GM21381 (cell line): ENCODE results near the gene MRPL10.

Experiments
- ATAC-seq: cut with Tn5 transposase; IDR thresholded peaks from one replicate; pipeline ENCODE4 v1.9.1; 2021; ENCODE audit warnings: mild to moderate bottlenecking, moderate library complexity; ENCODE audit not compliant: unreplicated experiment

MRPL10 gene

GRCh38 chr17:47831003-47831933 lies at the start of gene MRPL10, which contains the start of gene LRRC46:
Gene MRPL10, minus strand, starts transcription at chr17:47831541. Its CDS starts 30 bp downstream, at chr17:47831511.
Gene LRRC46, plus strand, starts transcription at chr17:47831670. Its CDS starts 320 bp downstream, at chr17:47831990.
- ATAC-seq, result peak; percentile 91

DNA sequence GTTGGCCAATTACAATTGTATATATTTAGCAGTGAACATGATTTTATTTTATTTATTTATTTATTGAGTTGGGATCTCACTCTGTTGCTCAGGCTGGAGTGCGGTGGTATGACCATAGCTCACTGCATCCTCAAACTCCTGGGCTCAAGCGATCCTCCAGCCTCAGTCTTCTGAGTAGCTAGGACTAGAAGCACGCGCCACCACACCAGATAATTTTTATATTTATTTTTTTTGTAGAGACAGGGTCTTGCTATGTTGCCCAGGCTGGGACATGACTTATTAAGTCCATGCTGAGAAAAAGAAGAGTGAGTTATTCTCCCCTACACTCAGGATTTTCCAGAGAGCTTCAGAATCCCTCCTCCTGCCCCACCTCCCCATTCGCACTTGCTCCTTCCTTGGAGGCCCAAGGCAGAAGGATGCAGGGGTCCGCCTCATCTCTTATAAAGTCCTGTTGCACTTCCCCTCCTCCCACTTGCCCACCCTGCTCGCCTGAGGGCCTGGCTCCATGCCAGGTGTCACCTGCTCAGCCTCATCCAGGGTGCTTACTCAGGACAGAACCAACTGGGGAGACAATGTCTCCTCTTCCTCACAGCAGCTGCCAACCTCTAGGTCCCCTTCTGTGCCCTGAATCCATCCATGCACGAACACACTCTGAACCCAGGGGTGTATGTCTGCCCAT lies 48.6 kb upstream of the MRPL10 start:
- ATAC-seq, result no peak

DNA sequence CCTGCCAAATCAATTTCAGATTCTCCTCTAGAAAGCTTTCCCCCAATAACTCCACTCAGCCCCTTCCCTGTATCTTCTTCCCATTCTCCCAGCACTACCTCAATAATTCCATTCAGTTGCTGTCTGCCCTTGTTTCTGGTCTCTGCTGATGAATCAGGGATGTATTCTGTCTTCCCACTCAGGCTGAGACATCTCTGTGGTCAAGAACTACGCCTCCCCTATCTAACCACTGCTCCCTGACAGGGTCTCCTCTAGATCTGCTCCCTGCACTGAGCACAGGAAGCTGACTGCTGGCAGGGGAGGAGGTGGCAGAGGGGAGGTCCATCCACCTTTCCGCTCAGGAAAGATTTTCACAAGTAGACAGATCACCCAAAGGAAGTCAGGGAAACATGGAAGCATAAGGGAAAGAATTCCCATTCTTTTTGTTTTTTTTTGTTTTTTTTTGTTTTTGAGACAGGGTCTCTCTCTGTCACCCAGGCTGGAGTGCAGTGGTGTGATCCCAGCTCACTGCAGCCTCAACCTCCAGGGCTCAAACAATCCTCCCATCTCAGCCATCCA lies 47.8 kb upstream of the MRPL10 start:
- ATAC-seq, result no peak

DNA sequence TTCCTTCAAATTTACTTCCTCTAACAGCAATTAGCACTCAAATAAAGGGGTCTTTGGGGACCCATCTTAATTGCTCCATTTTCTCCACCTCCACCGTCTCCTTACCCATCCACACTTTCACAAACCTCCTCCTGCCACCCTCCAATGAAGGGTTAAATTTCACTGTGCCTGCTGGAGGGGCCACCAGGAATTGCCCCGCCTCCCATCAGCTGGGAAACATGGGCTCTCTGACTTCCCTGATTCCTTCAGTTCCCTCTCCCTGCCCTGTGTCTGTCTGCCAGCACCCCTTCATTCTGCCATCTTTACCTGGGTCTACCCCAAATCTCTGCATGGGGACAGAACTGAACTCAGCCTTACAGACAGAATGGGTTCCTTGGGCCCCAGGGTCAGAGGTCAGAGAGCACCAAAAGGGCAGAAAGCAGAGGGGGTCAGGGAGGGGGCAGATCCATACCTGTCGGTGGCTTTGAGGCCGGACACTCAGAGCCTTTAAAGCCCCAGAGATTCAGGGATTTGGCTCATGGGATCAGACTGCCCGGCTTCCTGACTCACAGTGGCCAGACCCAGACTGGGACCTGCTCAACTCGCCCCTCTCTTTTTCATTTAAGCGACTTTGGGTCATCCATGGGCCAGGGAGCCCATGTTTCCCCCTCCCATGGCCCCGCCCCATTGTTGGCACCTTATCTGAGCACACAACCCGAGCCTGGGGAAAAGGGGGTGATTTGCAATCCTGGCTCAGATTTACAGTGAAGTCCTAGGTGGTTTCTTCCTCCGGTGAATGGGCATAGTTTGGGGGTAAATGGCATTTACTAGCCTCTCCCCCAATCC lies 47.1 kb upstream of the MRPL10 start:
- ATAC-seq, result no peak

DNA sequence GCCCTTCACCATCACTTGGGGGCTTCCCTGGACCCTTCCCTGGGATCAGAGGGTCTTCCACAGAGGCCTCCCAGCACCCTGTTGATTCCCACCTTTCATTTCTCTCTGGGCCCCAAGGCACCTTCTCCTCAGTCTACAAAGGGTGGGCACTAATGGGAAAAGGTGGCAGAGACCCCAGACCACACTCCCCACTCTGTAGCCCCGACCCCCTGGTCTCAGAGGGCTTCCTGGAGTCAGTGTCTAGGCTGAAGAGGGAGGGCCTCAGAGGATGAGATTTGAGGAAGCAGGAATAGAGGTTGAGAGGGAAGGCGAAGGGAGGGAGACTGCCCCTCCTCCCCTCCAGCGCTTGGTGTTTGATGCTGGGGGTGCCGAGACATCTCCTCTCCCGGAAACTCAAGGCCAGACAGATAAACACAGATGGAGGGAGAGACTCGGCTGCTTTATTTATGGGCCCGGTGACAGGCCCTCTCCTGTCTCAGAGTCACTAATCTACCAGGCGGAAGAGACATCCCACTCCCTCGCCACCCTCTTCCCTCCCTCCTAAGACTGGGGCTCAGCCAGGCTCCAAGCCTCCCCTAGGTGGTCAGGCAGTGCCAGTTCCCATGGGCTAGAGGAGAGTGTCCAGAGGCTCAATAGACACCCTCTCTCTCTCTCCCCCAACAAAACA lies 46.2 kb upstream of the MRPL10 start:
- no peak for ATAC-seq

GRCh38 chr17:47875011-47875985 lies 44.0 kb upstream of the MRPL10 start:
- no peak for ATAC-seq

- ATAC-seq, result no peak
Observed at GRCh38 chr17:47873200-47874090, 42.1 kb upstream of the MRPL10 start.

DNA sequence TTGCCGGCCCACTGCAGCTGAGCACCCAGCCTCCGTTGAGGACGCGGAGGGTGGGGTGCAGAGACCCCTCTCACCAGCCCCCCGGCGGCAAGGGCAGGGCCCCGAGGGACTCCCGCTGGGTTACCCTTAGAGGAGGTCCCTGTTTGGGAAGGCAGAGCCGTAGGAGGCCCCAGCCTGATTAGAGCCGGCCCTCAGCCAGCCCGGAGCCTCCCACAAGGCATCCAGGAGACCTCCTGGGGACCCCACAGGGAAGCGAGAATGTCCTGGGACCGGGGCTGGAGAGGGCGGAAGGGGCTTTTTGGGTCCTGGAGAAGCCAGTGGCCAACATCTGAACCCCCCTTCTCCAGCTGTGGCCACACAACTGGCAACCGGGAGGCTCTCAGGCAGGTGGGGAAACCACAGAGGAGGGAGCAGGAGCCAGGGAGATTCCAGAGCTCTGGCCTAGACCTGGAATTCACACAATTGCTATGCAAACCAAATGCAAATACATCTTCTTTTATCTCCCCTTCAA lies 41.4 kb upstream of the MRPL10 start:
- ATAC-seq, result no peak

DNA sequence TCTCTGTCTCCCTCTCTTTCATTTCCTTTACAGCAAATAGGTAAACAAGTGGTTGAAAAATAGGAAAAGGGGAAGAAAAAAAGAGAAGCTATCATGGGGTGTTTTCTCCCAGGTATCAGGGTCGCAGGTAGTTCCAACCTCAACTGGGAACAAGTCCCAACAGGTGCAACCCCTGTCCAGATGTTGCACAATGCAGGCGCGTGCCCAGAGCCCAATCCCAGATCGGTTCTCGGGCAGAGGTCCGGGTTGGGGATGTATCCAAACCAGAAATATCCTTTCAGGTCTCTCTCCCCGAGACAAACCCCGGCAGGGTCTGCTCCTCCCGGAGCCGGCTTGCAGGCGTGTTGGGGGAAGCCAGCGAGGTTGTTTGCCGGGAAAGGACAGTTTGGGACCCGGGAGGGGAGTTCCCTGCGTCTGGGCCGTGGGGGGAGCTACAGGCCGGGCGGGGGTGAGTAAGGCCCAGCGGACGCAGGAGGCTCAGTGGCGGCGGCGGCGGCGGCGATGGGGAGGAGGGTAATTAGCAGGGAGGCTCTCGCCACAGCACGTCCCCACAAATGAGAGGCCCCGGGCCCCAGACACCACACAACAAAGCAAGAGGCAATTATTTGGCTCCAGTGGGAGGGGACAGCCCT lies 40.8 kb upstream of the MRPL10 start:
- ATAC-seq, result no peak

DNA sequence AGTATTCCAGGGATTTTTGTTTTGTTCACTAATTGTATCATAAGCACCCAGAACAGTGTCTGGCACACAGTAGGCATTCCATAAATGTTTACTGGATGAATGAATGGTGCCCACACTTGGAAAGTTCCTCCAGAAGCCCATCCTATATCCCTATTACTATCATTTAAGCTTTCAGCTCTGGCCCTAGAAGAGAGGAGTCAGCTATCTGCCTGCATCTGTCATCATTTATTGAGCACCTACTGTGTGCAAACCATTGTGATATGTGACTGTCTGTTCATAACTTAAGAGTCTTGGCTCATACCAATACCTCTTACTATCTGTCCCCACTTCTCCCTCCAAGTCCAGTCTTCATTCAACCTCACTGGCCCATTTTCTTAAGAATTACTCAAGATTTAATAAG lies 39.7 kb upstream of the MRPL10 start:
- ATAC-seq, result no peak

GRCh38 chr17:47870056-47870455 lies 38.7 kb upstream of the MRPL10 start:
- no peak for ATAC-seq

GRCh38 chr17:47869114-47869513 lies 37.8 kb upstream of the MRPL10 start:
- ATAC-seq, result no peak

- ATAC-seq, result no peak
Observed at GRCh38 chr17:47867813-47868533, 36.6 kb upstream of the MRPL10 start.

DNA sequence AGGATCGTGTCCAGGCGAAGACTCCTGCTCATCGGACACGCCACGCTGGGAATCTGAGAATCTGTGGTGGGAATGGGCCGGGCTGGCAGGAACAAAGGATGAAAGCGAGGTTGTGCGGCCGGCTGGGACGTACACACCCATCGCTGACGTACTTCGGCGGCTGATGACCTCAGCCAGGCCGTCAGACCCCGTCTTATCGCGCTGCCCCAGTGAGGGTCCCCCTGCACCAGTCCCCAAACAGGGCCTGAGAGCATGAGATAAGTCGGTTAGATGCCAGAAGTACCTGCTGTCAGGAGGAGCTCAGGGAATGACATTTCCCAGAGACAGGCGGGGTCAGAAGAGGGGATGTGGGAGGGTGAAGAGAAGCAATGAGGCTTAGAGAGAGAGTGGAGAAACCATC lies 35.6 kb upstream of the MRPL10 start:
- ATAC-seq, result no peak

GRCh38 chr17:47864791-47865216 lies 33.5 kb upstream of the MRPL10 start:
- no peak for ATAC-seq

- ATAC-seq, result no peak
Observed at GRCh38 chr17:47862621-47863440, 31.5 kb upstream of the MRPL10 start.
